B cell (primary cell): Measurements from ENCODE around the gene HIF3A.

Experiments
- CTCF ChIP-seq: fragments of 200-600 bp; IDR thresholded peaks from one replicate; pipeline ENCODE4 v1.8.0; 2022; ENCODE audit warnings: antibody characterized with exemption, mild to moderate bottlenecking
- EZH2 ChIP-seq: IDR thresholded peaks from 2 replicates; pipeline ENCODE4 v1.6.1; 2012; ENCODE audit warnings: borderline replicate concordance, low read depth, mild to moderate bottlenecking, moderate library complexity, low read length; ENCODE audit not compliant: insufficient read depth, poor library complexity, severe bottlenecking

- TF ChIP-seq EZH2 (no peak), CTCF (no peak)
These were observed 89.3 kb downstream of the HIF3A start for GRCh38 chr19:46386151-46386550.
